ENCODE data around the gene CDH23. TPM values are rescaled to one million over a fixed set of nuclear protein-coding genes. Genes with fewer than 3 reads are reported as not detected.

CDH23 gene
- total and polyA plus RNA-seq, 10 donors: 2.0 to 19.9 (median 11.0) TPM

DNA sequence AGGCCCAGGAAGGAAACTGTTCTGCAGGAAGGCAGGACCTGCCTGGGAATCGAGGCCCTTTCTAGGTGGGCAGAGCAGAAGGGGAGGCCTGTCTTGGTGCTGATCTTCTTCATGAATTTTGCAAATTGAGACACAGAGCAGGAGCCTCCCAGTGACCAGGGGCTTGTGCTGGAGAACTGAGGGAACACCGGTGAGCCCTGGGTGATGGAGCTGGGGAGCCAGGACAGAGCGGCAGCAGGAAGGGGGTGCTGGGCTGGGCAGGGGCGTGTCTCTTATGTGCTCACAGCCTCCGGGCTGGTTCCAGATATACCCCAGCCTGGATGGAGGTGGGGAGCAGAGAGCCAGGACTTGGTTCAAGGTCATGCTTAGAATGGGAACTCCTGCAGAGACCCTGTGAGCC lies 182.9 kb downstream of the CDH23 start:
- Histone ChIP-seq H3K36me3 (no peaks in the 10 kb centered on the region), H3K4me3 (no peak overlapping the region), H3K27ac (no peak overlapping the region), H3K4me1 (peaks cover 0 to 2% (median 0%) of the 10 kb centered on the region in 6 donors), H3K27me3 (replicated peaks in 1 of 7) (peaks cover 0 to 7% (median 0%) of the 10 kb centered on the region in 7 donors), H3K9me3 (no peaks in the 10 kb centered on the region)
- TF ChIP-seq POLR2A (IDR thresholded peaks at IDR 0.05) (no peak), POLR2AphosphoS5 (IDR thresholded peaks at IDR 0.05) (no peak)
- TF ChIP-seq, protein P1, sequence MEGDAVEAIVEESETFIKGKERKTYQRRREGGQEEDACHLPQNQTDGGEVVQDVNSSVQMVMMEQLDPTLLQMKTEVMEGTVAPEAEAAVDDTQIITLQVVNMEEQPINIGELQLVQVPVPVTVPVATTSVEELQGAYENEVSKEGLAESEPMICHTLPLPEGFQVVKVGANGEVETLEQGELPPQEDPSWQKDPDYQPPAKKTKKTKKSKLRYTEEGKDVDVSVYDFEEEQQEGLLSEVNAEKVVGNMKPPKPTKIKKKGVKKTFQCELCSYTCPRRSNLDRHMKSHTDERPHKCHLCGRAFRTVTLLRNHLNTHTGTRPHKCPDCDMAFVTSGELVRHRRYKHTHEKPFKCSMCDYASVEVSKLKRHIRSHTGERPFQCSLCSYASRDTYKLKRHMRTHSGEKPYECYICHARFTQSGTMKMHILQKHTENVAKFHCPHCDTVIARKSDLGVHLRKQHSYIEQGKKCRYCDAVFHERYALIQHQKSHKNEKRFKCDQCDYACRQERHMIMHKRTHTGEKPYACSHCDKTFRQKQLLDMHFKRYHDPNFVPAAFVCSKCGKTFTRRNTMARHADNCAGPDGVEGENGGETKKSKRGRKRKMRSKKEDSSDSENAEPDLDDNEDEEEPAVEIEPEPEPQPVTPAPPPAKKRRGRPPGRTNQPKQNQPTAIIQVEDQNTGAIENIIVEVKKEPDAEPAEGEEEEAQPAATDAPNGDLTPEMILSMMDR (IDR thresholded peaks at IDR 0.05 in 8 of 11, conservative IDR thresholded peaks at IDR 0.05 in 3 of 11): no peak
- no peak for DNase-seq
- intact Hi-C loops (cut with DNase I; ENCODE audit: low total_unique reads): no loop called here
- 70 to 85% (median 80%) methylated on average over 5 of the region's 5 CpGs for WGBS, 5 donors

DNA sequence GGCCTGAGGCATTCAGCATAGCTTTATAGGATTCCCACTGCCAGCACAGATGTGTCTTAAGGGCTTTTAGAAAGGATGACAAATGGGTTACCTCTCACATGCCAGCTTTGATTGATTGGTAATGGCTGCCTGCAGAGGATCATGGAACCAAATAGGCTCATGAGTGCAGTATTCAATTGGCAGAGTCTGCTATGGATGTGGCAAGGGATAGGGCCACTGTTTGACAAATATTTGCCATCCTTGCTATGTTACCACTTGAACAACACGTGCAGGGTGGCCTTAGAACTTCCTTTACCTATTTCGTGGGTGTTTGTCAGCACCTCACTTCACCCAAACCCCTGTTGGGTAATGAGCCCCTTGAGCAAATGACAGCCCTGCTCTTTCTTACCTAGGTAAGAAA lies 183.7 kb downstream of the CDH23 start:
- H3K36me3 ChIP-seq: no peaks in the 10 kb centered on the region
- no peak for DNase-seq
- peaks cover 0 to 7% (median 0%) of the 10 kb centered on the region in 7 donors for H3K27me3 ChIP-seq (replicated peaks in 1 of 7)
- H3K9me3 ChIP-seq: no peaks in the 10 kb centered on the region
- intact Hi-C loops (cut with DNase I; ENCODE audit: low total_unique reads): no loop called here
- H3K4me1 ChIP-seq: peaks cover 0 to 8% (median 3%) of the 10 kb centered on the region in 6 donors
- no peak overlapping the region for H3K27ac ChIP-seq
- WGBS, 5 donors: 55 to 76% (median 68%) methylated on average over 2 of the region's 2 CpGs
- H3K4me3 ChIP-seq: no peak overlapping the region
- TF ChIP-seq, protein P1 (IDR thresholded peaks at IDR 0.05 in 8 of 11, conservative IDR thresholded peaks at IDR 0.05 in 3 of 11): no peak
- TF ChIP-seq POLR2A (IDR thresholded peaks at IDR 0.05) (no peak), POLR2AphosphoS5 (IDR thresholded peaks at IDR 0.05) (no peak)

DNA sequence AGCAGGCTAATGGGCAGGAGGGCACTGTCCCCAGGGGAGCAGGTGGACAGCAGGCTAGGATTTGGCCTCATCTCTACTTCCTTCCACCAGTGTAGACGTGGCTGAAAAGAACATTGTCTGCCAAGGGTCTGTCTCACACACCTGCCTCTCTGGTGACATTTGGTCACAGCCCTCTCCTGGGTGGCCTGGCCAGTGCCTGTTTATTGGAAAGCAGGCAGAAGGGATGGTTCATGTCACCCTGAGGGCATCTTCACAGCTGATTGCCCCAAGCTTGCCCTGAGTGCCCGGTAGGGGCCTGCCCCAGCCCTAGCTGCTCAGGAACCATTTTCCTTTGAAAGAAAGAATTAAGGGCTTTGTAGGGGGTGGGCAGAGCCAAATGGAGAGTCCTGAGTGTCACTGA lies 184.2 kb downstream of the CDH23 start:
- H3K4me3 ChIP-seq: no peak overlapping the region
- DNase-seq: no peak
- H3K36me3 ChIP-seq: no peaks in the 10 kb centered on the region
- peaks cover 0 to 7% (median 0%) of the 10 kb centered on the region in 7 donors for H3K27me3 ChIP-seq (replicated peaks in 1 of 7)
- H3K9me3 ChIP-seq: no peaks in the 10 kb centered on the region
- TF ChIP-seq POLR2A (IDR thresholded peaks at IDR 0.05) (no peak), POLR2AphosphoS5 (IDR thresholded peaks at IDR 0.05) (no peak)
- TF ChIP-seq, protein P1 (IDR thresholded peaks at IDR 0.05 in 8 of 11, conservative IDR thresholded peaks at IDR 0.05 in 3 of 11): no peak
- no peak overlapping the region for H3K27ac ChIP-seq
- intact Hi-C loops (cut with DNase I; ENCODE audit: low total_unique reads): no loop called here
- whole genome bisulfite sequencing, 5 donors: 73 to 88% (median 81%) methylated on average over 1 to 2 of the region's 2 CpGs; no CpG with 5 or more reads in 1 of the 5 donors
- peaks cover 0 to 13% (median 6%) of the 10 kb centered on the region in 6 donors for H3K4me1 ChIP-seq

DNA sequence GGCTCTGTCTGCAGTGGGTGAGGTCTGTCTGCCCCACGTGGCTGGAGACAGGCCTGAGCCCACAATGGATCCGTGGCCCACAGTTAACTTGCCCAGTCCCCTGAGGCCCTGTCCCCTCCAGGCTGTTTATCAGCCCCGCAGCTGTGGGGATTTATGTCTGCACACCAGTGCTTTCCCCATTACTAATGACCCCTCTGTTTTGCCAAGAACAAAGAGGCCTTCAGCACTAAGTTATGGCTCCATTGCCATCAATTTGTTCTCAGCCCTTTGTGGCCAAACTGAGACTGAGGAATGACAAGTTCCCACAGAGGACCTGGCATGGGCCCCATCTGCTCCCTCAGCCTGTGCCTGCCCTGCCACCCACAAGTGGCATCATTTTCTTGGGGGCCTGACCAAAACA lies 184.7 kb downstream of the CDH23 start:
- intact Hi-C loops (cut with DNase I; ENCODE audit: low total_unique reads): no loop called here
- no peak overlapping the region for H3K27ac ChIP-seq
- 67 to 84% (median 75%) methylated on average over 1 to 3 of the region's 3 CpGs for WGBS, 5 donors
- peaks cover 0 to 7% (median 0%) of the 10 kb centered on the region in 7 donors for H3K27me3 ChIP-seq (replicated peaks in 1 of 7)
- no peaks in the 10 kb centered on the region for H3K9me3 ChIP-seq
- no peak for DNase-seq
- no peaks in the 10 kb centered on the region for H3K36me3 ChIP-seq
- H3K4me1 ChIP-seq: peaks cover 0 to 14% (median 7%) of the 10 kb centered on the region in 6 donors
- no peak overlapping the region for H3K4me3 ChIP-seq
- TF ChIP-seq POLR2A (IDR thresholded peaks at IDR 0.05) (no peak), POLR2AphosphoS5 (IDR thresholded peaks at IDR 0.05) (no peak)
- TF ChIP-seq, protein P1 (IDR thresholded peaks at IDR 0.05 in 8 of 11, conservative IDR thresholded peaks at IDR 0.05 in 3 of 11): no peak
